MM.1S (cell line): ENCODE measurements around the gene CLEC16A.

Experiments used
- DNase-seq: peaks from one replicate; pipeline ENCODE4 v3.0.0-alpha.2; 2015
- H2AFZ ChIP-seq: fragments of 300-600 bp; sonication (generic); 2 replicates; pipeline ENCODE4 v1.6.0; 2016; ENCODE audit warnings: antibody characterized with exemption, low read length
- H3F3A ChIP-seq: fragments of 300-600 bp; sonication (generic); 2 replicates; pipeline ENCODE4 v1.6.1; 2016; ENCODE audit warnings: mild to moderate bottlenecking, antibody characterized with exemption, low read length, moderate library complexity, mixed read lengths; ENCODE audit not compliant: insufficient read depth
- H3K27ac ChIP-seq: fragments of 300-600 bp; sonication (generic); 2 replicates; pipeline ENCODE4 v1.5.1; 2016; ENCODE audit warnings: mild to moderate bottlenecking, low read length
- H3K27me3 ChIP-seq: fragments of 300-600 bp; sonication (generic); replicated peaks from 2 replicates; pipeline ENCODE4 v1.6.0; 2016; ENCODE audit warnings: low read length; ENCODE audit not compliant: insufficient read depth
- H3K36me3 ChIP-seq: fragments of 300-600 bp; sonication (generic); replicated peaks from 2 replicates; pipeline ENCODE4 v1.6.1; 2016; ENCODE audit warnings: mild to moderate bottlenecking, low read length, mixed read lengths; ENCODE audit not compliant: insufficient read depth
- H3K4me1 ChIP-seq: fragments of 300-600 bp; sonication (generic); 2 replicates; pipeline ENCODE4 v1.6.1; 2016; ENCODE audit warnings: low read length, mixed read lengths
- H3K4me2 ChIP-seq: fragments of 300-600 bp; sonication (generic); 2 replicates; pipeline ENCODE4 v1.6.0; 2016; ENCODE audit warnings: low read depth, low read length
- H3K4me3 ChIP-seq: fragments of 300-600 bp; sonication (generic); 2 replicates; pipeline ENCODE4 v1.5.1; 2016; ENCODE audit warnings: low read length, mixed read lengths
- H3K79me2 ChIP-seq: fragments of 300-600 bp; sonication (generic); 2 replicates; pipeline ENCODE4 v1.6.1; 2016; ENCODE audit warnings: mixed run types, low read length, mixed read lengths
- H3K9ac ChIP-seq: fragments of 300-600 bp; sonication (generic); 2 replicates; pipeline ENCODE4 v1.6.1; 2016; ENCODE audit warnings: low read length, mixed read lengths
- H3K9me2 ChIP-seq: fragments of 300-600 bp; sonication (generic); replicated peaks from 2 replicates; pipeline ENCODE4 v1.6.1; 2016; ENCODE audit warnings: mild to moderate bottlenecking, low read length, mixed read lengths; ENCODE audit not compliant: insufficient read depth
- H3K9me3 ChIP-seq: fragments of 300-600 bp; sonication (generic); replicated peaks from 2 replicates; pipeline ENCODE4 v1.6.1; 2016; ENCODE audit warnings: mild to moderate bottlenecking, low read length, mixed read lengths; ENCODE audit not compliant: insufficient read depth
- H4K20me1 ChIP-seq: fragments of 300-600 bp; sonication (generic); 2 replicates; pipeline ENCODE4 v1.6.1; 2016; ENCODE audit warnings: mild to moderate bottlenecking, low read length, moderate library complexity, mixed read lengths; ENCODE audit not compliant: insufficient read depth
- CTCF ChIP-seq: fragments of 300-600 bp; sonication (generic); IDR thresholded peaks from 2 replicates; pipeline ENCODE4 v1.5.1; 2016; ENCODE audit warnings: antibody characterized with exemption, low read length, mixed read lengths
- EZH2 ChIP-seq: fragments of 300-600 bp; sonication (generic); optimal IDR thresholded peaks from 2 replicates; pipeline ENCODE3; 2017; ENCODE audit warnings: low read depth, mild to moderate bottlenecking, antibody characterized with exemption, low read length, mixed read lengths
- EZH2phosphoT487 ChIP-seq: fragments of 300-600 bp; sonication (generic); IDR thresholded peaks from 2 replicates; pipeline ENCODE4 v1.6.1; 2018; ENCODE audit warnings: antibody characterized with exemption, low read length

Gene CLEC16A

GRCh38 chr16:10972108-10972818 is 27.9 kb downstream of the CLEC16A start:
- H3K27me3 ChIP-seq: no peaks in the 10 kb centered on the region
- no peaks in the 10 kb centered on the region for H4K20me1 ChIP-seq
- no peak overlapping the region for H3K9ac ChIP-seq
- H3K4me2 ChIP-seq: no peak overlapping the region
- H3K4me3 ChIP-seq: no peak overlapping the region
- no peaks in the 10 kb centered on the region for H3K4me1 ChIP-seq
- no peaks in the 10 kb centered on the region for H3K36me3 ChIP-seq
- H3F3A ChIP-seq: no peaks in the 10 kb centered on the region
- H3K9me2 ChIP-seq: no peaks in the 10 kb centered on the region
- no peak for DNase-seq
- no peak overlapping the region for H2AFZ ChIP-seq
- no peak overlapping the region for H3K27ac ChIP-seq
- H3K79me2 ChIP-seq: peaks cover 1% of the 10 kb centered on the region; the same call in 1 of the 2 replicates
- no peaks in the 10 kb centered on the region for H3K9me3 ChIP-seq
- no peak for TF ChIP-seq EZH2phosphoT487
- no peak for TF ChIP-seq CTCF
- TF ChIP-seq EZH2: no peak

- no peaks in the 10 kb centered on the region for H3K36me3 ChIP-seq
- no peaks in the 10 kb centered on the region for H3K9me3 ChIP-seq
- H3K27ac ChIP-seq: no peak overlapping the region
- H4K20me1 ChIP-seq: no peaks in the 10 kb centered on the region
- no peaks in the 10 kb centered on the region for H3F3A ChIP-seq
- H3K4me2 ChIP-seq: no peak overlapping the region
- no peak overlapping the region for H3K4me3 ChIP-seq
- no peaks in the 10 kb centered on the region for H3K4me1 ChIP-seq
- TF ChIP-seq EZH2phosphoT487 (no peak), EZH2 (no peak), CTCF (no peak)
- no peak overlapping the region for H2AFZ ChIP-seq
- H3K27me3 ChIP-seq: no peaks in the 10 kb centered on the region
- DNase-seq: no peak
- no peaks in the 10 kb centered on the region for H3K9me2 ChIP-seq
- H3K9ac ChIP-seq: no peak overlapping the region
- H3K79me2 ChIP-seq: no peaks in the 10 kb centered on the region
Observed at GRCh38 chr16:10972819-10973464, 28.6 kb downstream of the CLEC16A start.

- no peaks in the 10 kb centered on the region for H3K9me3 ChIP-seq
Observed at GRCh38 chr16:10976634-10977033, 32.3 kb downstream of the CLEC16A start.

More at GRCh38 chr16:10976634-10977033, 32.3 kb downstream of the CLEC16A start:
- Histone ChIP-seq H2AFZ (no peak overlapping the region), H3K9ac (no peak overlapping the region), H3K4me3 (no peak overlapping the region), H3F3A (no peaks in the 10 kb centered on the region), H3K36me3 (no peaks in the 10 kb centered on the region), H3K79me2 (no peaks in the 10 kb centered on the region), H3K27me3 (no peaks in the 10 kb centered on the region), H3K4me1 (no peaks in the 10 kb centered on the region), H3K27ac (no peak overlapping the region), H3K4me2 (no peak overlapping the region), H3K9me2 (no peaks in the 10 kb centered on the region), H4K20me1 (no peaks in the 10 kb centered on the region)
- TF ChIP-seq EZH2 (no peak), CTCF (no peak), EZH2phosphoT487 (no peak)
- no peak for DNase-seq
